HepG2 (cell line): ENCODE measurements around the gene GNL1. TPM values are rescaled to one million over a fixed set of nuclear protein-coding genes. Genes with fewer than 3 reads are reported as not detected.

ENCODE experiments used
- ARHGAP35 ChIP-seq: sonication (generic); formaldehyde crosslinking; IDR thresholded peaks from 2 replicates; pipeline ENCODE4 v1.9.0; 2022; ENCODE audit warnings: mild to moderate bottlenecking, inconsistent platforms, moderate library complexity, missing genetic modification reagents, borderline replicate concordance
- POGK ChIP-seq: sonication (generic); formaldehyde crosslinking; conservative IDR thresholded peaks from 2 replicates; pipeline ENCODE4 v1.8.0; 2022; ENCODE audit warnings: mild to moderate bottlenecking, moderate library complexity, missing genetic modification reagents
- REXO4 ChIP-seq: sonication (generic); formaldehyde crosslinking; IDR thresholded peaks from 2 replicates; pipeline ENCODE4 v1.8.0; 2022; ENCODE audit warnings: missing genetic modification reagents, mild to moderate bottlenecking, borderline replicate concordance
- TAF15 ChIP-seq: fragments of 200-400 bp; formaldehyde crosslinking; IDR thresholded peaks from one replicate; pipeline ENCODE4 v1.6.1; 2018; ENCODE audit warnings: mild to moderate bottlenecking, low read depth, low read length; ENCODE audit not compliant: poor library complexity, severe bottlenecking
- ZBED4 ChIP-seq: sonication (generic); formaldehyde crosslinking; IDR thresholded peaks from 2 replicates; pipeline ENCODE4 v1.4.0; 2020; ENCODE audit warnings: missing genetic modification reagents, borderline replicate concordance
- ZFP36L1 ChIP-seq: sonication (generic); formaldehyde crosslinking; IDR thresholded peaks from 2 replicates; pipeline ENCODE4 v1.8.0; 2022; ENCODE audit warnings: mild to moderate bottlenecking, missing genetic modification reagents, moderate library complexity
- ZUFSP ChIP-seq: sonication (generic); formaldehyde crosslinking; IDR thresholded peaks from 2 replicates; pipeline ENCODE4 v1.9.0; 2021; ENCODE audit warnings: missing genetic modification reagents, mild to moderate bottlenecking, borderline replicate concordance
- polyA plus RNA-seq, 8 experiments: library from polyadenylated mRNA; depleted of rRNA in 3 of 8; stranded (reverse) in 7 of 8; unstranded in 1 of 8; fragments of >200 nt; fragmentation: Illumina TruSeq in 4 of 8; extraction: Trizol in 4 of 8; gene quantifications; 2 replicates each; pipeline versions ENCODE4 v1.2.1 to v1.2.3, GENCODE V29; 2011 to 2016; ENCODE audit warnings: low read depth in 4 of 8, missing spikeins in 1 of 8, mixed read lengths in 1 of 8; ENCODE audit not compliant: insufficient read depth in 1 of 8
- total RNA-seq, 5 experiments: library from RNA; depleted of rRNA; stranded (reverse); fragments of >200 nt; fragmentation: Illumina TruSeq; extraction: Trizol; gene quantifications; 2 replicates each; pipeline ENCODE4 v1.2.3, GENCODE V29; 2016; ENCODE audit warnings: low read depth in 1 of 5
- TF ChIP-seq, protein P1 (sequence below): sonication (generic); formaldehyde crosslinking; IDR thresholded peaks from 2 replicates; pipeline ENCODE4 v1.5.0; 2020; ENCODE audit warnings: missing genetic modification reagents
- TF ChIP-seq, protein P2 (sequence below): IDR thresholded peaks from 2 replicates; pipeline ENCODE4 v1.6.1; 2016; ENCODE audit warnings: control low read depth
- TF ChIP-seq, protein P3 (sequence below): sonication (generic); formaldehyde crosslinking; IDR thresholded peaks from 2 replicates; pipeline ENCODE4 v1.9.0; 2021; ENCODE audit warnings: missing genetic modification reagents, borderline replicate concordance
- TF ChIP-seq, protein P4 (sequence below): sonication (generic); formaldehyde crosslinking; IDR thresholded peaks from 2 replicates; pipeline ENCODE4 v1.4.0; 2020; ENCODE audit warnings: low read depth, mild to moderate bottlenecking, missing genetic modification reagents
- TF ChIP-seq, protein P5 (sequence below): sonication (generic); formaldehyde crosslinking; IDR thresholded peaks from 2 replicates; pipeline ENCODE4 v1.8.1; 2023; ENCODE audit warnings: missing genetic modification reagents, inconsistent platforms, borderline replicate concordance

The GNL1 gene
- total and polyA plus RNA-seq, 2 of the 13 experiments (the other 11 are each of a cell fraction or from before 2014, with no cell fraction given) = 35.0 to 55.6 TPM

DNA sequence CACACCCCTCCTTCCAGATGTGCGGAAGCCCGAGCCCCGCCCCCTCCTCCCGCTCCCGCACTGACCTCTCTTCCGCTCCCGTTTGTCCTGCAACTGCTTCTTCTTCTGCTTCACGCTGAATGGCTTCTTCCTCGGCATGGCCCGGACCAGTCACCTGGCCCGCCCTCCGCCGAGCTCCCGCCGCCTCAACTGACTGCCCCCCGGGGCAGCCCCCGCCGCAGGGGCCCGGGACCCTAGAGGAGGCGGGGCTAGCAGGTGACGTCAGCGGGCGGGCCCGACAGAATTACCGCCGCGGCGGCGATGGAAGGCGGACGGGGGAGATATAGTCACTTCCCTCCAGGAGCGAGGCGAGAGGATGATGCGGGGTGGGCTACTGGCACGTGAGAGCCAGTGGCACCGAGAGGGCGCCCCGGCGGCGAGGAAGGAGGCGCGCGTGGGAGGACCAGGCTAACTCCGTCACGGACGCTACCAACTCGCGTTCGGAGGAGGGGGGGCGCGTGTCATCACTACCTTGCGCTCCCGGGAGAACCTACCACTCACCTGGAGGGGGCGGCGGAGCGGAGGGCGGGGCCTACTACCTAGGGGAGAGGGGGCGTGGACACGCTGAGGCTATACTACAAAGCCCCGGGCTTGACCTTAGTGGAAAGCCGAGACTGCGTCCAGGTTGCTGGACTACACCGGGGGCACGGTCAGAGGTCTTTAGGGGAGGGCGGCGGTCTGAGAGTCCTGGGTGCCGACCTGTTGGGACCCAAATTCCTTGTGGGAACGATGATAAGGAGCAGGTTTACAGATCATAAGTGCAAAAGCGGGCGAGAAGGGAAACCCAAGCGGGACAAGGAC is at the start of gene GNL1 (continued):
- TF ChIP-seq, protein P1, sequence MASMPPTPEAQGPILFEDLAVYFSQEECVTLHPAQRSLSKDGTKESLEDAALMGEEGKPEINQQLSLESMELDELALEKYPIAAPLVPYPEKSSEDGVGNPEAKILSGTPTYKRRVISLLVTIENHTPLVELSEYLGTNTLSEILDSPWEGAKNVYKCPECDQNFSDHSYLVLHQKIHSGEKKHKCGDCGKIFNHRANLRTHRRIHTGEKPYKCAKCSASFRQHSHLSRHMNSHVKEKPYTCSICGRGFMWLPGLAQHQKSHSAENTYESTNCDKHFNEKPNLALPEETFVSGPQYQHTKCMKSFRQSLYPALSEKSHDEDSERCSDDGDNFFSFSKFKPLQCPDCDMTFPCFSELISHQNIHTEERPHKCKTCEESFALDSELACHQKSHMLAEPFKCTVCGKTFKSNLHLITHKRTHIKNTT = no peak
- TF ChIP-seq ARHGAP35 (CRISPR knock-in tag) = no peak
- no peak for TF ChIP-seq ZUFSP (CRISPR knock-in tag)
- TF ChIP-seq, protein P2, sequence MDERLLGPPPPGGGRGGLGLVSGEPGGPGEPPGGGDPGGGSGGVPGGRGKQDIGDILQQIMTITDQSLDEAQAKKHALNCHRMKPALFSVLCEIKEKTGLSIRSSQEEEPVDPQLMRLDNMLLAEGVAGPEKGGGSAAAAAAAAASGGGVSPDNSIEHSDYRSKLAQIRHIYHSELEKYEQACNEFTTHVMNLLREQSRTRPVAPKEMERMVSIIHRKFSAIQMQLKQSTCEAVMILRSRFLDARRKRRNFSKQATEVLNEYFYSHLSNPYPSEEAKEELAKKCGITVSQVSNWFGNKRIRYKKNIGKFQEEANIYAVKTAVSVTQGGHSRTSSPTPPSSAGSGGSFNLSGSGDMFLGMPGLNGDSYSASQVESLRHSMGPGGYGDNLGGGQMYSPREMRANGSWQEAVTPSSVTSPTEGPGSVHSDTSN (CRISPR knock-in tag) = no peak
- TF ChIP-seq TAF15 = no peak
- TF ChIP-seq, protein P3, sequence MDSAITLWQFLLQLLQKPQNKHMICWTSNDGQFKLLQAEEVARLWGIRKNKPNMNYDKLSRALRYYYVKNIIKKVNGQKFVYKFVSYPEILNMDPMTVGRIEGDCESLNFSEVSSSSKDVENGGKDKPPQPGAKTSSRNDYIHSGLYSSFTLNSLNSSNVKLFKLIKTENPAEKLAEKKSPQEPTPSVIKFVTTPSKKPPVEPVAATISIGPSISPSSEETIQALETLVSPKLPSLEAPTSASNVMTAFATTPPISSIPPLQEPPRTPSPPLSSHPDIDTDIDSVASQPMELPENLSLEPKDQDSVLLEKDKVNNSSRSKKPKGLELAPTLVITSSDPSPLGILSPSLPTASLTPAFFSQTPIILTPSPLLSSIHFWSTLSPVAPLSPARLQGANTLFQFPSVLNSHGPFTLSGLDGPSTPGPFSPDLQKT = no peak
- TF ChIP-seq REXO4 (CRISPR knock-in tag) = no peak
- TF ChIP-seq ZBED4 (CRISPR knock-in tag) = no peak
- peak; percentile 87 for TF ChIP-seq POGK
- TF ChIP-seq, protein P4, sequence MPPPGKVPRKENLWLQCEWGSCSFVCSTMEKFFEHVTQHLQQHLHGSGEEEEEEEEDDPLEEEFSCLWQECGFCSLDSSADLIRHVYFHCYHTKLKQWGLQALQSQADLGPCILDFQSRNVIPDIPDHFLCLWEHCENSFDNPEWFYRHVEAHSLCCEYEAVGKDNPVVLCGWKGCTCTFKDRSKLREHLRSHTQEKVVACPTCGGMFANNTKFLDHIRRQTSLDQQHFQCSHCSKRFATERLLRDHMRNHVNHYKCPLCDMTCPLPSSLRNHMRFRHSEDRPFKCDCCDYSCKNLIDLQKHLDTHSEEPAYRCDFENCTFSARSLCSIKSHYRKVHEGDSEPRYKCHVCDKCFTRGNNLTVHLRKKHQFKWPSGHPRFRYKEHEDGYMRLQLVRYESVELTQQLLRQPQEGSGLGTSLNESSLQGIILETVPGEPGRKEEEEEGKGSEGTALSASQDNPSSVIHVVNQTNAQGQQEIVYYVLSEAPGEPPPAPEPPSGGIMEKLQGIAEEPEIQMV (CRISPR knock-in tag) = no peak
- TF ChIP-seq, protein P5, sequence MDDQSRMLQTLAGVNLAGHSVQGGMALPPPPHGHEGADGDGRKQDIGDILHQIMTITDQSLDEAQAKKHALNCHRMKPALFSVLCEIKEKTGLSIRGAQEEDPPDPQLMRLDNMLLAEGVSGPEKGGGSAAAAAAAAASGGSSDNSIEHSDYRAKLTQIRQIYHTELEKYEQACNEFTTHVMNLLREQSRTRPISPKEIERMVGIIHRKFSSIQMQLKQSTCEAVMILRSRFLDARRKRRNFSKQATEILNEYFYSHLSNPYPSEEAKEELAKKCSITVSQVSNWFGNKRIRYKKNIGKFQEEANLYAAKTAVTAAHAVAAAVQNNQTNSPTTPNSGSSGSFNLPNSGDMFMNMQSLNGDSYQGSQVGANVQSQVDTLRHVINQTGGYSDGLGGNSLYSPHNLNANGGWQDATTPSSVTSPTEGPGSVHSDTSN (CRISPR knock-in tag) = no peak
- peak; percentile 95 for TF ChIP-seq ZFP36L1 (CRISPR knock-in tag)
